Activated B cell treated with CpG ODN at 0.5 μM for 24 hours (primary cell): ENCODE measurements around the gene P2RY1. TPM values are rescaled to one million over a fixed set of nuclear protein-coding genes. Genes with fewer than 3 reads are reported as not detected.

Experiments
- ATAC-seq: fragments of 200-7000 bp; cut with Tn5 transposase; one replicate; pipeline ENCODE4 v1.10.0; 2021; ENCODE audit warnings: low read depth, mild to moderate bottlenecking, moderate library complexity
- CTCF ChIA-PET: fragments of 350-600 bp; sonication (Branson Sonifier 250); formaldehyde crosslinking; loops from one replicate; lab custom pipeline; 2021; ENCODE audit warnings: antibody characterized with exemption; lab: Charles Lee
- POLR2A ChIA-PET: fragments of 350-600 bp; sonication (Branson Sonifier 250); formaldehyde crosslinking; loops from one replicate; lab custom pipeline; 2021; ENCODE audit warnings: antibody characterized with exemption; lab: Charles Lee
- DNase-seq: peaks from one replicate; pipeline ENCODE4 v3.0.0; 2022
- H3K27ac Mint-ChIP-seq: one replicate; pipeline ENCODE4 v1.8.0; 2020; ENCODE audit warnings: mixed read lengths
- H3K27me3 Mint-ChIP-seq: one replicate; pipeline ENCODE4 v1.8.0; 2021; ENCODE audit warnings: mixed read lengths
- H3K36me3 Mint-ChIP-seq: one replicate; pipeline ENCODE4 v1.8.0; 2021; ENCODE audit warnings: low read depth, mixed read lengths
- H3K4me1 Mint-ChIP-seq: one replicate; pipeline ENCODE4 v1.8.0; 2021; ENCODE audit warnings: mixed read lengths
- H3K4me3 Mint-ChIP-seq: one replicate; pipeline ENCODE4 v1.8.0; 2020; ENCODE audit warnings: mild to moderate bottlenecking, mixed read lengths
- H3K9me3 Mint-ChIP-seq: one replicate; pipeline ENCODE4 v1.8.0; 2020; ENCODE audit warnings: mixed read lengths
- CTCF ChIP-seq: fragments of 200-600 bp; IDR thresholded peaks from one replicate; pipeline ENCODE4 v1.8.0; 2022; ENCODE audit warnings: antibody characterized with exemption, mild to moderate bottlenecking
- intact Hi-C: fragments of 100-400 bp; cut with micrococcal nuclease; formaldehyde crosslinking; loops from one replicate; pipeline ENCODE4 v1.15.1; 2024
- total RNA-seq: library from RNA; stranded (reverse); gene quantifications from 2 replicates; pipeline ENCODE4 v1.2.3, GENCODE V29; 2022

P2RY1 gene
- total RNA-seq, 1 donor from 2014 or later = 0.20 TPM

GRCh38 chr3:152797751-152798432, 37.0 kb upstream of the P2RY1 start:
- H3K4me1 Mint-ChIP-seq = no peaks in the 10 kb centered on the region
- DNase-seq (no peak), ATAC-seq (no peak)
- intact Hi-C loops = no loop called here
- TF ChIP-seq CTCF = no peak
- ChIA-PET CTCF (no interaction called here), POLR2A (no interaction called here)
- no peaks in the 10 kb centered on the region for H3K36me3 Mint-ChIP-seq
- no peak overlapping the region for H3K4me3 Mint-ChIP-seq
- no peaks in the 10 kb centered on the region for H3K27me3 Mint-ChIP-seq
- no peaks in the 10 kb centered on the region for H3K9me3 Mint-ChIP-seq
- no peak overlapping the region for H3K27ac Mint-ChIP-seq

GRCh38 chr3:152811974-152812760, 22.8 kb upstream of the P2RY1 start:
- CTCF ChIA-PET = no interaction called here
- H3K4me1 Mint-ChIP-seq = no peaks in the 10 kb centered on the region

GRCh38 chr3:152817400-152817799, 17.5 kb upstream of the P2RY1 start:
- H3K4me3 Mint-ChIP-seq = no peak overlapping the region
- no peak for ATAC-seq
- CTCF ChIA-PET = no interaction called here
- intact Hi-C loops = no loop called here
- H3K36me3 Mint-ChIP-seq = no peaks in the 10 kb centered on the region
- H3K27me3 Mint-ChIP-seq = peaks cover 2% of the 10 kb centered on the region
- no peaks in the 10 kb centered on the region for H3K9me3 Mint-ChIP-seq
- H3K4me1 Mint-ChIP-seq = no peaks in the 10 kb centered on the region
- POLR2A ChIA-PET = no interaction called here
- TF ChIP-seq CTCF = no peak
- H3K27ac Mint-ChIP-seq = no peak overlapping the region
- no peak for DNase-seq

More at GRCh38 chr3:152811974-152812760, 22.8 kb upstream of the P2RY1 start:
- Mint-ChIP-seq H3K4me3 (no peak overlapping the region), H3K27me3 (no peaks in the 10 kb centered on the region), H3K27ac (no peak overlapping the region), H3K9me3 (no peaks in the 10 kb centered on the region), H3K36me3 (no peaks in the 10 kb centered on the region)
- intact Hi-C loops = no loop called here
- no peak for TF ChIP-seq CTCF
- POLR2A ChIA-PET = no interaction called here
- ATAC-seq (no peak), DNase-seq (no peak)

- CTCF ChIA-PET = no interaction called here
- H3K27me3 Mint-ChIP-seq = peaks cover 3% of the 10 kb centered on the region
Observed at GRCh38 chr3:152818027-152818426, 16.9 kb upstream of the P2RY1 start.

More at GRCh38 chr3:152818027-152818426, 16.9 kb upstream of the P2RY1 start:
- no peak for TF ChIP-seq CTCF
- Mint-ChIP-seq H3K36me3 (no peaks in the 10 kb centered on the region), H3K4me1 (no peaks in the 10 kb centered on the region), H3K9me3 (no peaks in the 10 kb centered on the region), H3K4me3 (no peak overlapping the region), H3K27ac (no peak overlapping the region)
- ATAC-seq (no peak), DNase-seq (no peak)
- POLR2A ChIA-PET = no interaction called here
- intact Hi-C loops = no loop called here
